Kidney capillary endothelial cell (primary cell): ENCODE measurements around the gene PARG.
"Not testable (repeated sequence)": the region's sequence is repeated elsewhere in the genome, so short reads cannot be mapped to it uniquely, and the experiment has no call there.

Experiments
- DNase-seq: peaks from one replicate; pipeline ENCODE4 v3.0.0-alpha.2; 2018; ENCODE audit warnings: low spot score

Gene PARG

DNA sequence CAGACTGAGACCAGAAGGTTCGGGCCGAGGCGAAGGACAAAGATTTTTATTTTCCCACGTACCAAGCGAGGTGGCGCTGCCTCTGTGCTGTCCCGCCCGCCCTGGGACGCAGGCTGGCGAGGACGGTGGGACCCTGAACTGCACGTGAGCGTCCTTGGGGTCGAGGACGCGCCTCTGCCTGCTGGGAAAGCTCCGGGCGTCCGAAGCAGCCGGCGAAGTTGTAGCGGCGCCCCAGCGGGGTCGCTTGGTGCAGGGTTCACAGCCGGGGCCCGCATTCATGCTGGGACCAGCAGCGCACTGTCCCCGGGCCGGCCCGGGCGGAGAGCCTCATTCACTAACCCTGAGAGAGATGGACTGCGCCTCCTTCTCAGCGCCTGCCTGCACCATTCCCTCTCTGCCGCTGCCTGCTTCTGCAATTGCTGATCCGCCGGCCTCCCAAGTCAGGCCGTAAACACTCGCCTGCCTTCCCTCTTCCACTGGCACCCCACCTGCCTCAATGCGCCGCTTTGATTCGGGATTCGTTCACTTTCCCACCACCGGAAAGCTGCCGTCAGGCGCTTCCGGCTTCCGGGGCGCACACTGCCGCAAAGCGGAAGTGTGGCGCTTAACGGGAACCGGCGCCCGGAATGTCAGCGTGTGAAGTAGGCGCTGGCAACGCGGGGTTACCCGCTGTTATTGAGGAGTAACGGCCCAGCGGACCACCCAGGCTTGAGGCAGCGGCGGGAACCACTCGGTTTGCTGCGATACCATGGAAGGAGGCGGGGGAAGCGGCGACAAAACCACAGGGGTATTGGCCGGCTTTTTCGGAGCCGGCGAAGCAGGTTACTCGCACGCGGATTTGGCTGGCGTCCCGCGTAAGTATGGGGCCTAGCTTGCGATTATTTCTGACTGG lies at the start of gene PARG, which contains the start of gene TIMM23B:
Gene PARG (minus strand): TSS at position 581 of the 892 bp plus-strand sequence. CDS start 302 bp downstream, at position 279.
Gene TIMM23B (plus strand): TSS at position 607 of the 892 bp plus-strand sequence. CDS start 142 bp downstream, at position 749.
- peak; percentile 48 for DNase-seq

DNA sequence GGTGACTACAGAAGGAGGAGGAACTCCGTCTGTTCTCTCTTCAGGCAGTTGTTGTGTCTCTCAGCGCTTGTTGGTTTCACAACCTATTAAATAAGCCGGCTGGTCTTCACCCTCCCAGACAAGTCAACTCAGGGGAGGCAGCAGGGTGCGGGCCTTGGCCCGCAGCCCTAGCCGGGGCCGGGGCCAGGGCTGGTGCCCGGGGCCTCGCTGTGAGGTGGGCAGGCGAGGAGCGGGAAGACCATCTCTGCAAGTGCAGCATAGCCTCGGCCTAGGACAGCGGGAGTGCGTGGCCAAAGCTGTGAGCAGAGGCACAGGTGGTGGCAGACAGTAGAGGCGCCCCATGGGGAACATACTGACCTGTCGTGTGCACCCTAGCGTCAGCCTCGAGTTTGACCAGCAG lies 46.5 kb upstream of the PARG start, which contains the start of gene AGAP6:
Gene AGAP6 (plus strand): TSS at position 31 of the 400 bp plus-strand sequence. CDS start 310 bp downstream, at position 341.
- DNase-seq, result not testable (repeated sequence)

DNA sequence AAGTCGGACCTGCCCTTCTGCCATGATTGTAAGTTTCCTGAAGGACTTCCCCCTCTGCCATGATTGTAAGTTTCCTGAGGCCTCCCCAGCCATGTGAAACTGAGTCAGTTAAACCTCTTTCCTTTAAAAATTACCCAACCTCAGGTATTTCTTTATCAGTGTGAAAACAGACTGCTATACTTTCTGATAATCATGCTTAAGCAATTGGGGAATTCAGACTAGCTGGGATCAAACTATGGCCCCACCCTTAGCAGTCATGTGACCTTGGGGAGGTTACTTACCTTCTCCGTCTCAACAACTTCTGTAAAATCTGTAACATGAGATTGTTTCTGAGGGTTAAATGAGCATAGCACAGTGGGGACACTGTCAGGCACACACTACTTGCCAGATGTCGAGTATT lies 45.4 kb upstream of the PARG start:
- DNase-seq, result not testable (repeated sequence)

DNA sequence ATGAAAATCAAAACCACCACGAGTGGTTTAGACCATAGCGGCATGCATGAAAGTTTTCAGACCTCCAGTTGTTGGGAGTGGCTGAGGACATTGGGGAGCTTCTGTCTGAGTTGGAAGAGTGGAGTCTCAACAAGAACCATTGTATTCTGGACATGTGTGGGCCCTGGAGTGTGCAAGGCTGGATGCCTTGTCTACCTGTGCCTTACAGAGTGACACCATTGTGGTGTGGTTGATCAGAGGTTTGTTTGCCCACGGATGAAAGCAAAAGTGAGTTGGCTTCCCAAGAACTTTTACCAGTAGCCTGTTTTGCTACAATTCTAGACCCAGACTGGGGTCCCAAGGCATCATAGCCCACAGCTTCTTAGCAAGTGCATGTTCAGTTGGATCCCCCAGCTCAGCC lies 35.9 kb upstream of the PARG start:
- DNase-seq, result not testable (repeated sequence)

DNA sequence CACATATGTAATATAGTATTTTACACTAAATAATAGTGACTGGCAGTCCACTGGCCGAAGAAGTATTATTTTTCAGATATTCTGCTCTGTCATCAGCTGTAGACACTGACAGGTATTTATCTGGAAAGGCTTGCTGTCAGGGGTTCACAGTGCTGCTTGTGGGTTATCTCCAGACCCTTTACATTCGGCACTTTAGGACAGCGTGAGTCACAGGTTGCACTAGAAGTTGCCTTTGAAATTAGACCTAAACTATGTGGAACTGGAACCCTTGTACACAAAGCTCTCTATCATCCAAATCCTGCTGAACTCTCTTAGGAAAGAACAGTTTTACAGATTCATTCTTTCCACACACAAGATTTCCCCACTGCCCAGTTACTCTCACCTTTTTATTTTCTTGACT lies 30.3 kb upstream of the PARG start:
- not testable (repeated sequence) for DNase-seq

DNA sequence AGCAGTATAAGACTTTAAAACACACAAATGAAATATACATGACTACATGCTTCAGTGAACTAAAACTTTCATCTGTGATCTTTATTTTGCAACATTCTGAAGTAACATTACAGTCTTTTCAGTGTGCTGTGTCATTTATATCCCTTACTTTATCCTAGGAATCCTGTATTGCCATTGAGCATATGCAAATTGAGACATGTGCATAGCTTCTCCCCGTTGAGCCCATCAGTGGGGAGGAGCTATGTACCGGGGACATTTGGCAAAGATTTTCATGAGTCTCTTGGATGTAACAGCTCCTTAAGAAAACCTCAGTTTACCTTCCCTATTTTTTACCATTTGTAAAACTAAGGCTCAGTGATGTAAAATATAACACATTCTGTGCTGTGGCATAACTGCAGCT lies 29.6 kb upstream of the PARG start:
- DNase-seq, result not testable (repeated sequence)

DNA sequence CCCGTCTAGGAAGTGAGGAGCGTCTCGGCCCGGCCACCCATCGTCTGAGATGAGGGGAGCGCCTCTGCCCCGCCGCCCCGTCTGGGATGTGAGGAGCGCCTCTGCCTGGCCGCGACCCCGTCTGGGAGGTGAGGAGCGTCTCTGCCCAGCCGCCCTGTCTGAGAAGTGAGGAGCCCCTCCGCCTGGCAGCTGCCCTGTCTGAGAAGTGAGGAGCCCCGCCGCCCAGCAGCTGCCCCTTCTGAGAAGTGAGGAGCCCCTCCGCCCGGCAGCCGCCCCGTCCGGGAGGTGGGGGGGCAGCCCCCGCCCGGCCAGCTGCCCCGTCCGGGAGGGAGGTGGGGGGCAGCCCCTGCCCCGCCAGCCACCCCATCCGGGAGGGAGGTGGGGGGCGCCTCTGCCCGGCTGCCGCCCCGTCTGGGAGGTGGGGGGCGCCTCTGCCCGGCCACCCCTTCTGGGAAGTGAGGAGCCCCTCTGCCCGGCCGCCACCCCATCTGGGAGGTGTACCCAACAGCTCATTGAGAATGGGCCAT lies 28.6 kb upstream of the PARG start:
- DNase-seq, result not testable (repeated sequence)

GRCh38 chr10:49953122-49953521 lies 11.3 kb upstream of the PARG start:
- not testable (repeated sequence) for DNase-seq

DNA sequence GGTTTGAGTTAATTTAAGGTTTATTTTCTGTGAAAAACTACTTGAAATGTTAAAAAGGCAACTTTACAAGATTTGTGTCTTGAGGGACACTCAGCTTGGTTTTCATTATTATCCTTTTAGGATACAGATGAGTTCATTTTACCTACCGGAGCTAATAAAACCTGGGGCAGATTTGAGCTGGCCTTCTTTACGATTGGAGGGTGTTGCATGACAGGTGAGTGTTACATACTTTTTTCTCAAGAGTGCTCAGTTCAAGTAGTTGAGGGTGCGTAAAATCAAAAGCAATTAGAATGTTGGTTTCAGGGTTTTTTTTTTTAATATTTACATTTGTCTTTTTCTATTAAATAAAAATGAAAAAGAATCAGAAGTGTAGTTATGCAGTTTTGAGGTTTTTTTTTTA lies 10.2 kb upstream of the PARG start:
- not testable (repeated sequence) for DNase-seq

DNA sequence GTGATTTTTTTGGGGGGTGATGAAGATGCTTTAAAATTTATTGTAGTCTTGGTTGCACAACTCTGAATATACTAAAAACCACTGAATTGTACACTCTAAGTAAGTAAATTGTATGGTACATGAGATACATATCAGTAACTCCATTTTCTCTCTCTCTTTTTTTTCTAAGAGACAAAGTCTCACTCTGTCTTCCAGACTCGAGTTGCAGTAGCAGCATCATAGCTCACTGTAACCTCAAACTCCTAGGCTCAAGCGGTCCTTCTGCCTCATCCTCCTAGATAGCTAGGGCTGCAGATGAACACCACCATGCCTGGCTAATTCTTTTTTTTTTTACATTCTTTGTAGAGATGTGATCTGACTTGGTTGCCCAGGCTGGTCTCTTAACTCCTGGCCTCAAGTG lies 6.9 kb upstream of the PARG start:
- DNase-seq, result not testable (repeated sequence)

- not testable (repeated sequence) for DNase-seq
Observed at GRCh38 chr10:49948142-49948541, 6.3 kb upstream of the PARG start.

GRCh38 chr10:49943607-49944006 lies 1.8 kb upstream of the PARG start:
- DNase-seq, result not testable (repeated sequence)

- DNase-seq, result peak; percentile 12
Observed at GRCh38 chr10:49942339-49942705, 495 bp upstream of the PARG start.

DNA sequence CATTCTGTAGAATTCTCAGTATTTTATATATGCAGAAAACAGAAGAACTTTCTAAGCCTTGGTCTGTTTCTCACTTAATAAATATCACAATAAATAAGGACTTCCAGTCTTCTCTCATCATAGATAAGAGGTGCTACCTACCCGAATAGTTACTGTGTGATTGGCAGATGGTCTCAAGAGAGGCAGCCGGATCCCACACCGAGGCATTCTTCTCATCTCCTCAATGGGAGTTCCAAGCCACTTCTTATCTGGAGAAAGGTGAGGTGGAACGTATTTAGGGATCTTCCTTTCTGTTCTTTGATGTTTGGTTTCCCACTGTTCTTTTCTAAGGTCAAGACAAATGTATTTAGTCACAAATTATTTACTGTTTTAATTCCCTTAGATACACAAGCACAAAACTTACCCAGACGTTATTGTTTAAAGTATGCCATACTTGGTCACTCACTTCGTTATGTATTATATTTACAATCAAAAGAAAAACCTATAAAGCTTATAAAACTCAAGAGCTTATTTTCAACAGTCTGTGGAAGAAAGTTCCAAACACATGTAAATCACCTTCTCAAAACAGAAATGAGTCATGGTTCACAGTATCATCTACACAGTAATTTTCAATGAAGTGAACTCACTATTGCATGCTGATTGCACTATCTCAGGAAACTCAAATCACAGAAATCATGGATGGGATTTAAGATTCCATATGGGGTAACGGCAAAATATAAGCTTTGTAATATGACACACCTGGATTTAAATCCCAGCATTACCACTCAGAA lies 9.7 kb downstream of the PARG start:
- DNase-seq, result not testable (repeated sequence)

DNA sequence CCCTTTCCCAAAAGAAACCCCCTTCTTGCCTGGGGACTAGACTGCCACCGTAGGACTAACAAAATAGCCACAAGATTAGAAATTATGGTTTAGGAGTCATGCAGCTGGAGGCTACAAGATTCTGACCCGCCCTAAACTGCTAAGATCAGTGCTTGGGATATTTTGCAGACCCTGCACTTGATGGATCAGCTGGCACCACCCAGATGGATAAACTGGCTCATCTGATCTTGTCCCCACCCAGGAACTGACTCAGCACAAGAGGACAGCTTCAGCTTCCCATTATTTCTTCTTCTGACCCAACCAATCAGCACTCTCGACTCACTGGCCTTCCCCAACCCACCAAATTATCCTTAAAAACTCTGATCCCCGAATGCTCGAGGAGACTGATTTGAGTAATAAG lies 10.6 kb downstream of the PARG start:
- not testable (repeated sequence) for DNase-seq

DNA sequence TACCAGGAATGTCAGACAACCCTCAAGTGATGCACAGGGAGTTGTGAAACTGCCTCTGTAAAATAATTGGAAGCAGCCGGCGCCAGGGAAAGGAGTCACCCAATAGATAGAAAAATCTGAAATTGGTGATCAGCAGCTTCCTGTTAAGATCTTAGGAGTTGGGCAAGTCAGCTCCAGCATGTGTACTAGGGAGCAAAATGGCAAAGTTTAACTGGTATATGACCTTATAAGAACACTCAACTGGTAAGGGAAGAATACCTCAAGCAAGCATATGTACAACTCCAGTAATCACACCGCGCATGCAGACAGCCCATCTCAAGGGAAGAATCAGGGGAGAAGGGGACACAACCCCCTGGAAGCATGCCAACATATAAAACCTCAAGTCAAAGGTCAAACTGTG lies 18.3 kb downstream of the PARG start:
- not testable (repeated sequence) for DNase-seq

DNA sequence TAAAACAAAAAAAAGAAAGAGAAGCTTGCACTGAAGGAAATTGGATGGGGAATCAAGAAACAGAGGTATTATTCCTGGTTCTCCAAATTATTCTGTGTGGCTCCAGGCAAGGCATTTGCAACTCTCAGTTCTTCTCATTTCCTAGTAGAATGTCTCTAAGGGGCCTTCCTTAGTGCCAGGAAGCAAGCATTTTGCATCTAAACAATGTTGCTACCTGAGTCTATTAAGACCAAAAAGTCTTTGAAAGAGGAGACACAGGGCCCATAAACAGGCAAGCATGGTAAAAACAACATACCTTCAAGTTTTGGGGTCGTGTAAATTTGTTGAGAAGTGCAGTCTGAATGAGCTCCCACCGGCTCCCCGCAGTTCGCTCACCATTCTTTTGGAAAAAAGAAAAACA lies 19.8 kb downstream of the PARG start:
- not testable (repeated sequence) for DNase-seq

DNA sequence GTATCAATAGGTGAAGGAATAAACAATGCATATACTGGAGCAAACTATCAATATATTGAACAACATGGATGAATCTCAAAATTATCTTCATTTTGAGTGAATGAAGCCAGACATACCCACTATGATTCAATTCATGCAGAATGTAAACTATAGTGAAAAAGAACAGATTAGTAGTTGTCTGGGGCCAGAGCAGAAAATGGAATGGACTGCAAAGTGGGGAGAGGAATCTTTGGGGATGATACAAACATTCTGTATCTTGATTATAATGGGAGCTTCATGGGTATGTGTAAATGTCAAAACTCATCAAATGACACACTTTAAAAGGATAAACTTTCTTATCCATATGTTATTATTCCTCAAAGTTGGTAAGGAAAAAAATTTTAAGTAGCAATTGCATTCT lies 23.9 kb downstream of the PARG start:
- DNase-seq, result not testable (repeated sequence)

DNA sequence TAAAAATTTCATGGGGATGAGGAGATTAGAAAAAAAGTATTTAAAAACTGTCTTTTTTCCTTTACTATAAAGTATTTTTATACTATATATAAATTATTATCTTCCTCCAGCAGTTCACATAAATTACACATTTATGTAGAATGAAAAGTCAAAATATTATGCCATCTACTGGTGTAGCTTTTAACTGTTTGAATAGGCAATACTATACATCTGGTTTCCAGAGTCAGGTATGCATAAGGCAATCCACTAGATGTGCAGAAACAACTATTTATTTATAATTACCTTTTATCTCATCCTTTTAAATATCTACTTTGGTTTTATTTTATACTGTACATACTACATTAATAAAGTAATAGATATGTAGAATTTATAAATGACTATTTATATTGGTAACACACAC lies 25.4 kb downstream of the PARG start:
- DNase-seq, result not testable (repeated sequence)

DNA sequence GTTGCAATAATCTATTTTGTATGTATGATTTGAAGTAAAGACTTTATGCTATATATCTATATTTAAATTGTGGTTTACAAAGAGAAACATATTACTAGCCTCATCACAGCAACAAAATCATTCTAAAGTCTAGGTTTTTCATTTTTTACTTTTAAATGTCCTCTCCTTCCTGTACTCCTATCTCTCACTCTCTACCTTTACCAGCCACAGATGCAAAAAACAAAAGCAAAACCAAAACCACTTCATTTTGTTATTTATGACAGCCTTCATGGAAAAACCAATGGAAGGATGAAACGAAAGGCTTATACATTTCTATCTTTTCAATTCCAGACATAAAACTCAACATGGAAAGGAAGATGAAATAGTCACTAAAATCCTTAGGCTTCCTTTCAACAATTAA lies 31.5 kb downstream of the PARG start:
- DNase-seq, result not testable (repeated sequence)

DNA sequence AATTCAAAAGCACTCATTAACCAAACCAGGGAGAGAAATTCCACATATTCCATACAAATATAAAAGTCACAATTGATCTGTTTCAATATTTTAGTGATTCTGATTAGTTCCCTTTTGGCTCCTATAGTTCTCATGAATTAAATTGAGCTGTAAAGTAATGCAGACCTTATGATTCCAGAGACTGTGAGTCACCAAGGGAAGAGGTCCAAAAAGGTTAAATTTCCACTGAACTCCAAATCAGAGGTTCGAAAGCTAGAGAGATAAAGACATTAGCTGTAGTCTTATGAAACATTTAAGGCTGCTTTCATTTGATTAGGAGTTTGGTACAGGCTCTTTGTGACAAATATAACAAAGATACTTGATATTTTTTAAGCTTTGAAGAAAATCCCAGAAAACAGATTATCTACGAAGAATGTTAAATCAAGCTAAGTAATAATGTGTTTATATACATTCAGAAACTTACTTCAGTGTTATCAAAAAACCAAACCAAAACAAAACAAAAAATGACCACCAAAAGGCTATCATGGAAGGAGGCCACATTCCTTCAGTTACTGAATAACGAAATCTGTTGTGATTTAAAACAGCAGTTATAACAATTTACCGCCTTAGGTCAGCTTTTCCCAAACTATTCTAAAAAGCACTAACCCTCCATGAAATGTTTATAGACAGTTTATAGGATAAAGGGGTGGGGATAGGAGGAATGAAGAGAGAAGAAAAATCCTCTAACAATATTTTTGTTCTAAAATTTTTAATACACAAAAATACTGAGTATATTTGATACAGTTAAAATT lies 33.3 kb downstream of the PARG start:
- not testable (repeated sequence) for DNase-seq

- not testable (repeated sequence) for DNase-seq
Observed at GRCh38 chr10:49903829-49904228, 38.0 kb downstream of the PARG start.
